ENCODE results near the gene TOP1. TPM values are rescaled to one million over a fixed set of nuclear protein-coding genes. Genes with fewer than 3 reads are reported as not detected.

The TOP1 gene
- polyA plus RNA-seq, 2 donors: 25.7 to 27.0 TPM

GRCh38 chr20:41031243-41031619, 2.6 kb downstream of the TOP1 start:
- Histone ChIP-seq H3K36me3 (ENCODE audit: control insufficient read depth in 2 of 2, insufficient read depth in 2 of 2, low read length in 1 of 2) (peaks cover 0 to 4% of the 10 kb centered on the region in 2 donors), H3K27me3 (ENCODE audit: control insufficient read depth in 1 of 2, insufficient read depth in 2 of 2, low read length in 2 of 2) (no peaks in the 10 kb centered on the region), H3K27ac (ENCODE audit: low read depth in 2 of 2, low read length in 1 of 2) (no peak overlapping the region), H3K4me3 (ENCODE audit: low read depth in 1 of 2, low read length in 2 of 2) (peak overlapping the region in 1 of 2 donors; percentile 90), H3K9me3 (ENCODE audit: control insufficient read depth in 2 of 2, insufficient read depth in 1 of 2, low read depth in 1 of 2, low read length in 1 of 2) (no peaks in the 10 kb centered on the region), H3K4me1 (ENCODE audit: control insufficient read depth in 2 of 2, insufficient read depth in 2 of 2, low read length in 1 of 2) (peaks cover 0 to 4% of the 10 kb centered on the region in 2 donors)
- 58 to 77% methylated on average over 2 of the region's 2 CpGs for WGBS, 2 donors

- Histone ChIP-seq H3K4me1 (ENCODE audit: control insufficient read depth in 2 of 2, insufficient read depth in 2 of 2, low read length in 1 of 2) (peaks cover 0 to 4% of the 10 kb centered on the region in 2 donors), H3K27me3 (ENCODE audit: control insufficient read depth in 1 of 2, insufficient read depth in 2 of 2, low read length in 2 of 2) (no peaks in the 10 kb centered on the region), H3K36me3 (ENCODE audit: control insufficient read depth in 2 of 2, insufficient read depth in 2 of 2, low read length in 1 of 2) (peaks cover 0 to 4% of the 10 kb centered on the region in 2 donors), H3K4me3 (ENCODE audit: low read depth in 1 of 2, low read length in 2 of 2) (no peak overlapping the region), H3K27ac (ENCODE audit: low read depth in 2 of 2, low read length in 1 of 2) (no peak overlapping the region), H3K9me3 (ENCODE audit: control insufficient read depth in 2 of 2, insufficient read depth in 1 of 2, low read depth in 1 of 2, low read length in 1 of 2) (no peaks in the 10 kb centered on the region)
- WGBS, 2 donors: 89 to 92% methylated on average over 3 of the region's 3 CpGs
Measured at GRCh38 chr20:41032271-41032670, 3.6 kb downstream of the TOP1 start.

GRCh38 chr20:41034239-41034638, 5.6 kb downstream of the TOP1 start:
- Histone ChIP-seq H3K4me3 (ENCODE audit: low read depth in 1 of 2, low read length in 2 of 2) (no peak overlapping the region), H3K4me1 (ENCODE audit: control insufficient read depth in 2 of 2, insufficient read depth in 2 of 2, low read length in 1 of 2) (peaks cover 0 to 4% of the 10 kb centered on the region in 2 donors), H3K9me3 (ENCODE audit: control insufficient read depth in 2 of 2, insufficient read depth in 1 of 2, low read depth in 1 of 2, low read length in 1 of 2) (no peaks in the 10 kb centered on the region), H3K27me3 (ENCODE audit: control insufficient read depth in 1 of 2, insufficient read depth in 2 of 2, low read length in 2 of 2) (no peaks in the 10 kb centered on the region), H3K36me3 (ENCODE audit: control insufficient read depth in 2 of 2, insufficient read depth in 2 of 2, low read length in 1 of 2) (peaks cover 0 to 4% of the 10 kb centered on the region in 2 donors), H3K27ac (ENCODE audit: low read depth in 2 of 2, low read length in 1 of 2) (no peak overlapping the region)
- WGBS, 2 donors: 77 to 82% methylated on average over 3 of the region's 3 CpGs

- peaks cover 0 to 4% of the 10 kb centered on the region in 2 donors for H3K4me1 ChIP-seq (ENCODE audit: control insufficient read depth in 2 of 2, insufficient read depth in 2 of 2, low read length in 1 of 2)
Measured at GRCh38 chr20:41035207-41035606, 6.6 kb downstream of the TOP1 start.

GRCh38 chr20:41037179-41037578, 8.6 kb downstream of the TOP1 start:
- no peak overlapping the region for H3K4me3 ChIP-seq (ENCODE audit: low read depth in 1 of 2, low read length in 2 of 2)
- peaks cover 0 to 2% of the 10 kb centered on the region in 2 donors for H3K4me1 ChIP-seq (ENCODE audit: control insufficient read depth in 2 of 2, insufficient read depth in 2 of 2, low read length in 1 of 2)
- H3K36me3 ChIP-seq (ENCODE audit: control insufficient read depth in 2 of 2, insufficient read depth in 2 of 2, low read length in 1 of 2): peaks cover 0 to 2% of the 10 kb centered on the region in 2 donors
- H3K27me3 ChIP-seq (ENCODE audit: control insufficient read depth in 1 of 2, insufficient read depth in 2 of 2, low read length in 2 of 2): no peaks in the 10 kb centered on the region
- no peaks in the 10 kb centered on the region for H3K9me3 ChIP-seq (ENCODE audit: control insufficient read depth in 2 of 2, insufficient read depth in 1 of 2, low read depth in 1 of 2, low read length in 1 of 2)
- no peak overlapping the region for H3K27ac ChIP-seq (ENCODE audit: low read depth in 2 of 2, low read length in 1 of 2)
- WGBS, 2 donors: 61 to 63% methylated on average over 2 of the region's 2 CpGs

More at GRCh38 chr20:41035207-41035606, 6.6 kb downstream of the TOP1 start:
- Histone ChIP-seq H3K9me3 (ENCODE audit: control insufficient read depth in 2 of 2, insufficient read depth in 1 of 2, low read depth in 1 of 2, low read length in 1 of 2) (no peaks in the 10 kb centered on the region), H3K27ac (ENCODE audit: low read depth in 2 of 2, low read length in 1 of 2) (no peak overlapping the region), H3K27me3 (ENCODE audit: control insufficient read depth in 1 of 2, insufficient read depth in 2 of 2, low read length in 2 of 2) (no peaks in the 10 kb centered on the region), H3K36me3 (ENCODE audit: control insufficient read depth in 2 of 2, insufficient read depth in 2 of 2, low read length in 1 of 2) (peaks cover 0 to 4% of the 10 kb centered on the region in 2 donors), H3K4me3 (ENCODE audit: low read depth in 1 of 2, low read length in 2 of 2) (no peak overlapping the region)
- 84 to 88% methylated on average over 3 of the region's 3 CpGs for WGBS, 2 donors

GRCh38 chr20:41038149-41038877, 9.7 kb downstream of the TOP1 start:
- peaks cover 0 to 2% of the 10 kb centered on the region in 2 donors for H3K36me3 ChIP-seq (ENCODE audit: control insufficient read depth in 2 of 2, insufficient read depth in 2 of 2, low read length in 1 of 2)
- no peaks in the 10 kb centered on the region for H3K9me3 ChIP-seq (ENCODE audit: control insufficient read depth in 2 of 2, insufficient read depth in 1 of 2, low read depth in 1 of 2, low read length in 1 of 2)
- H3K4me3 ChIP-seq (ENCODE audit: low read depth in 1 of 2, low read length in 2 of 2): no peak overlapping the region
- H3K4me1 ChIP-seq (ENCODE audit: control insufficient read depth in 2 of 2, insufficient read depth in 2 of 2, low read length in 1 of 2): peaks cover 0 to 2% of the 10 kb centered on the region in 2 donors
- H3K27ac ChIP-seq (ENCODE audit: low read depth in 2 of 2, low read length in 1 of 2): no peak overlapping the region
- no peaks in the 10 kb centered on the region for H3K27me3 ChIP-seq (ENCODE audit: control insufficient read depth in 1 of 2, insufficient read depth in 2 of 2, low read length in 2 of 2)
- 80 to 83% methylated on average over 4 of the region's 4 CpGs for WGBS, 2 donors

GRCh38 chr20:41038878-41039404, 10.3 kb downstream of the TOP1 start:
- Histone ChIP-seq H3K27ac (ENCODE audit: low read depth in 2 of 2, low read length in 1 of 2) (no peak overlapping the region), H3K4me3 (ENCODE audit: low read depth in 1 of 2, low read length in 2 of 2) (no peak overlapping the region), H3K9me3 (ENCODE audit: control insufficient read depth in 2 of 2, insufficient read depth in 1 of 2, low read depth in 1 of 2, low read length in 1 of 2) (no peaks in the 10 kb centered on the region), H3K36me3 (ENCODE audit: control insufficient read depth in 2 of 2, insufficient read depth in 2 of 2, low read length in 1 of 2) (peaks cover 0 to 2% of the 10 kb centered on the region in 2 donors), H3K4me1 (ENCODE audit: control insufficient read depth in 2 of 2, insufficient read depth in 2 of 2, low read length in 1 of 2) (peaks cover 0 to 2% of the 10 kb centered on the region in 2 donors), H3K27me3 (ENCODE audit: control insufficient read depth in 1 of 2, insufficient read depth in 2 of 2, low read length in 2 of 2) (no peaks in the 10 kb centered on the region)
- WGBS, 2 donors: 71 to 84% methylated on average over 7 of the region's 7 CpGs

- H3K4me1 ChIP-seq (ENCODE audit: control insufficient read depth in 2 of 2, insufficient read depth in 2 of 2, low read length in 1 of 2): no peaks in the 10 kb centered on the region
- no peaks in the 10 kb centered on the region for H3K9me3 ChIP-seq (ENCODE audit: control insufficient read depth in 2 of 2, insufficient read depth in 1 of 2, low read depth in 1 of 2, low read length in 1 of 2)
- WGBS, 2 donors: 69 to 74% methylated on average over 1 of the region's 1 CpG
- H3K27ac ChIP-seq (ENCODE audit: low read depth in 2 of 2, low read length in 1 of 2): no peak overlapping the region
- H3K4me3 ChIP-seq (ENCODE audit: low read depth in 1 of 2, low read length in 2 of 2): no peak overlapping the region
- peaks cover 0 to 2% of the 10 kb centered on the region in 2 donors for H3K36me3 ChIP-seq (ENCODE audit: control insufficient read depth in 2 of 2, insufficient read depth in 2 of 2, low read length in 1 of 2)
- H3K27me3 ChIP-seq (ENCODE audit: control insufficient read depth in 1 of 2, insufficient read depth in 2 of 2, low read length in 2 of 2): no peaks in the 10 kb centered on the region
Measured at GRCh38 chr20:41040855-41041254, 12.2 kb downstream of the TOP1 start.

GRCh38 chr20:41041693-41042092, 13.1 kb downstream of the TOP1 start:
- H3K9me3 ChIP-seq (ENCODE audit: control insufficient read depth in 2 of 2, insufficient read depth in 1 of 2, low read depth in 1 of 2, low read length in 1 of 2): no peaks in the 10 kb centered on the region
- H3K4me3 ChIP-seq (ENCODE audit: low read depth in 1 of 2, low read length in 2 of 2): no peak overlapping the region
- H3K27me3 ChIP-seq (ENCODE audit: control insufficient read depth in 1 of 2, insufficient read depth in 2 of 2, low read length in 2 of 2): no peaks in the 10 kb centered on the region
- H3K4me1 ChIP-seq (ENCODE audit: control insufficient read depth in 2 of 2, insufficient read depth in 2 of 2, low read length in 1 of 2): peaks cover 0 to under 1% of the 10 kb centered on the region in 2 donors
- H3K27ac ChIP-seq (ENCODE audit: low read depth in 2 of 2, low read length in 1 of 2): no peak overlapping the region
- WGBS, 2 donors: 83 to 95% methylated on average over 4 of the region's 4 CpGs
- no peaks in the 10 kb centered on the region for H3K36me3 ChIP-seq (ENCODE audit: control insufficient read depth in 2 of 2, insufficient read depth in 2 of 2, low read length in 1 of 2)

Measured in esophagus (tissue), 2 donors.